Measurements from ENCODE around the gene PDSS2.
A peak's percentile ranks its signal among the peaks of the same experiment; 100 is the strongest.
"Not testable (repeated sequence)": the region's sequence is repeated elsewhere in the genome, so short reads cannot be mapped to it uniquely, and the experiment has no call there.

The PDSS2 gene

GRCh38 chr6:107413966-107414645, 45.3 kb downstream of the PDSS2 start:
- no peak for DNase-seq

DNA sequence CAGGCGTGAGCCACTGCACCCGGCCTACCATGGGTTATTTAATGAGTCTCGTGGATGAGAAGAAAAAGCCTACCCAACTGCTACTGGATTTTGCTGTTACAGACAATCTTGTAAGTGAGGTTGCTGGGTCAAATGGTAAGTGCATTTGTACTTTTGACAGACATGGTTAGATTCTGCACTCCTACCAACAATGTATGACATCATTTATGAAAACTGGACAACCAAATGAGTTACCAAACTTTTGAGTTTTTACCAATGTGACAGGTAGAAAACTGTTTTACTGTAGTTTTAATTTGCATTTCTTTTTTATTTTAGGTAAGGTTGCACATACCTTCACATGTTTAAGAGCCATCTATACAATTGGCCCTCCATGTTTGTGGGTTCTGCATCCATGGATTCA, 48.2 kb downstream of the PDSS2 start:
- no peak for DNase-seq

DNA sequence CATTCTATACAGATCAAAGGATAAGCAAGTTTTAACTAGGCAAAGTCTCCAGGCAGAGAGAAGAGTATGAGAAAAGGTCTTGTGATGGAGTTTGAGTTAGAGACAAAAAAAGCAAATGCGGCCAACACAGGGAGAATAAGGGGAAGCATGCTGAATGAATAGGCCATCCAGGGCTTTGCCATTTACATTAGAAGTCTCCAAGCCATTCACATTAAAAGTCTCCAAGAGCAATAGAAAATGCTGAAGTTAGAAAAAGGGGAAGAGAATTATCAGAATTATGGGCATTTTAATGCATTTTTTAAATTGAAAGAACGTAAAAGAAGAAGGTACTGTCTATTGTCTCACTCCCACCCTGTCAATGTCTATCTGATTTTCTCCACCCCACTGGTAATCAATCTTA, 49.4 kb downstream of the PDSS2 start:
- no peak for DNase-seq

- no peak for DNase-seq
These were observed 50.6 kb downstream of the PDSS2 start for GRCh38 chr6:107408714-107409113.

DNA sequence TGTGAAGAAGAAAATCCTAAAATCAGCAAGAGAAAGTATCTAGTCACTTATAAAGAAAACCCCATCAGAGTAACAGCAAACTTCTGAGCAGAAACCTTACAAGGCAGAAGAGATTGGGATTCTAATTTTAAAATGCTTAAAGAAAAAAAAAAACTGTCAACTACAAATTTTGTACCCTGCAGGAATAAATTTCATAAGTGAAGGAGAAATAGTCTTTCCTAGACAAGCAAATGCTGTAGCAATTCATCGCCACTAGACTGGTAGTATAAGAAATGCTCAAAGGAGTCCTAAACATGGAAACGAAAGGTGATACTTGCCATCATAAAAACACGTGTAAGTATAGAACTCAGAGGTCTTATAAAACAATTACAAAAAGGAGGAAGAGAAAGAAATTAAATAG, 54.4 kb downstream of the PDSS2 start:
- DNase-seq: no peak

DNA sequence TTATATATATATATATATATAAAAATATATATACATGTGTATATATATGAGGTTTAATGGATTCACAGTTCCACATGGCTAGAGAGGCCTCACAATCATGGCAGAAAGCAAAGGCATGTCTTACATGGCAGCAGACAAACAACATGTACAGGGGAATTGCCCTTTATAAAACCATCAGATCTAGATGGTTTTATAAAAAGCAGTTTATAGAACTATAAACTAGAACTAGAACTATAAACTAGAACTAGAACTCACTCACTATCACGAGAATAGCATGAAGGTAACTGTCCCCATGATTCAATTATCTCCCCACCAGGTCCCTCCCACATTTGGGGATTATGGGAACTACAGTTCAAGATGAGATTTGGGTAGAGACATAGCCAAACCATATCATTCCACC, 56.8 kb downstream of the PDSS2 start:
- DNase-seq: no peak

- DNase-seq: no peak
These were observed 57.8 kb downstream of the PDSS2 start for GRCh38 chr6:107401573-107401972.

GRCh38 chr6:107400616-107401147, 58.7 kb downstream of the PDSS2 start:
- DNase-seq: peak; percentile 50

GRCh38 chr6:107399935-107400334, 59.4 kb downstream of the PDSS2 start:
- DNase-seq: no peak

GRCh38 chr6:107398001-107398400, 61.4 kb downstream of the PDSS2 start:
- DNase-seq: no peak

GRCh38 chr6:107396211-107396610, 63.2 kb downstream of the PDSS2 start:
- no peak for DNase-seq

- no peak for DNase-seq
These were observed 67.3 kb downstream of the PDSS2 start for GRCh38 chr6:107392069-107392468.

DNA sequence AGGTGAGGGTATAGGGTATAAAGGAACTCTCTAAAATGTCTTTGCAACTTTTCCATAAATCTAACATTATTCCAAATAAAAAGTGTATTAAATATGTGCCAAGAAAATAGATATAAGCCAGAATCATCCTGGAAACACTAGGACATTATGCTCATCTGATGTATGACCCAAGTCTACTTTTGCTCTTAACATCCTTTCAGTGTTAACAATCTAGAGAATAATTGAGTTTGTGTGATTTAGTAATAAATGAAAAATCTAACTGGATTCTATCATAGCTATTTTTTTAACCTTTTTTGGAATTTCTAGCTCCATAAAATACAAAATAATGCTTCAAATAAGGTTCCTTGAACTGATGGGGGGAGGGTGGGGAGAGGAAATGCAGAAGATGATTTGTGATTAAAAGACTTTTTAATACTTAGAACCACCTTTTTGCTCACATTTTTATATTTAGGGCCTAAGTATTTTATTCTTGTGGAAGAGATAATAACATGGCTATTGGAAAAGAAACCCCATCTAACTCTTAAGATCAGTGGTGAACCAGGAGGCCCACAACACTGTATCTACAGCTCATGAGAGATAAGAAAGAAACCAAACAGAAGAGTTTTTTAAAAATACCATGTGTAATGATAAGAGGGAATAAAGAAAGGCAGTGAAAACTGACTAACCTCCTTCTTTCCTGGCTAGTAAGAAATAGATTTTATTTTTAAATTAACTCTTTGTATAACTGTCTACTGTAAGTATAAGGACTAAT, 68.5 kb downstream of the PDSS2 start:
- no peak for DNase-seq

DNA sequence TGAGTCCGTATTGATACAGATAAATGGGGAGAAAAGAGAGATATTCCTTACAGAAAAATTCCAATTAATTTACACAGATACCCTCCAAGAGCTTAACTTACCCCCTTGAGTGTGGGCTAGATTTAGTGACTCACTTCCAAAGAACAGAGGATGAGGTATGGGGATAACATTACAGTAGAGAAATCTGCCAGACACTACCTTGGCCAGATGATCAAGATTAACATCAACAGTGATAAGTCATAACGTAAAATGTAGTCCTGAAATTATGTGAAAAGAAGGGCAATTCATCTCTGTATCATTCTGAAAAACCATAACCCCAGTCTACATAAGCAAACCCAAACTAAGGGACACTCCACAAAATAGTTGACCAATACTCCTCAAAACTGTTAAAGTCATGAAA, 69.3 kb downstream of the PDSS2 start:
- no peak for DNase-seq

GRCh38 chr6:107386904-107387303, 72.5 kb downstream of the PDSS2 start:
- no peak for DNase-seq

DNA sequence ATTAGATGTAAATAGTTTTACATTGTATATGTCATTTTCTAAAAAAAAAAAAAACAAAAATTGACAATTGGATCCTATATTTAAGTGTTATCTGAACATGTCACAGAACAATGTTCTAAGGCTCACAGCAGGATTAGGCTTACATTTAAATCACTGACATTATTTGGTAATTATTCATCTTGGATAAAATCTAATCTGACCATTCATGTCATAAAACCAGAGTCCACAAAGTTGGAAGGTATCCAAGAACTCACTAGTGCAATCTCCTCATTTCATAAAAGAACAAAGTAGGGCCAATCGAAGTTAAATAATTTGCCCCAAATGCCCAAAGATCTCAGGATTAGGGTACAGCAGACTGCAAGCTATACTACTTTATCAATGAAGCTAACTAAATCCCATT, 73.0 kb downstream of the PDSS2 start:
- DNase-seq: no peak

- no peak for DNase-seq
These were observed 75.7 kb downstream of the PDSS2 start for GRCh38 chr6:107383705-107384104.

- no peak for DNase-seq
These were observed 85.1 kb downstream of the PDSS2 start for GRCh38 chr6:107374264-107374663.

- peak; percentile 9 for DNase-seq
These were observed 89.9 kb downstream of the PDSS2 start for GRCh38 chr6:107369493-107369892.

DNA sequence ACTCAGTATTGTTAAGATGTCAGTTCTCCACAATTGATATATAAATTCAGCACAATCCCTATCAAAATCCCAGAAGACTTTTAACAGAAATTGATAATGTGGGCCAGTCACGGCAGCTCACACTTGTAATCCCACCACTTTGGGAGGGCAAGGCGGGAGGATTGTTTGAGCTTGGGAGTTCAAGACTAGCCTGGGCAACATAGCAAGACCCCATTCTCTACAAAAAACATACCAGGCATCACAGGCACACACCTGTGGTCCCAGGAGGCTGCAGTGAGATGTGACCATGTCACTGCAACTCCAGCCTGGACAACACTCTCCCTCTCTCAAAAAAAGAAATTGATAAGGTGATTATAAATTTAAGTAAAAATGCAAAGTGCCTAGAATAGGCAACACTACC, 90.9 kb downstream of the PDSS2 start:
- DNase-seq: no peak

- DNase-seq: not testable (repeated sequence)
These were observed 95.2 kb downstream of the PDSS2 start for GRCh38 chr6:107364173-107364572.

DNA sequence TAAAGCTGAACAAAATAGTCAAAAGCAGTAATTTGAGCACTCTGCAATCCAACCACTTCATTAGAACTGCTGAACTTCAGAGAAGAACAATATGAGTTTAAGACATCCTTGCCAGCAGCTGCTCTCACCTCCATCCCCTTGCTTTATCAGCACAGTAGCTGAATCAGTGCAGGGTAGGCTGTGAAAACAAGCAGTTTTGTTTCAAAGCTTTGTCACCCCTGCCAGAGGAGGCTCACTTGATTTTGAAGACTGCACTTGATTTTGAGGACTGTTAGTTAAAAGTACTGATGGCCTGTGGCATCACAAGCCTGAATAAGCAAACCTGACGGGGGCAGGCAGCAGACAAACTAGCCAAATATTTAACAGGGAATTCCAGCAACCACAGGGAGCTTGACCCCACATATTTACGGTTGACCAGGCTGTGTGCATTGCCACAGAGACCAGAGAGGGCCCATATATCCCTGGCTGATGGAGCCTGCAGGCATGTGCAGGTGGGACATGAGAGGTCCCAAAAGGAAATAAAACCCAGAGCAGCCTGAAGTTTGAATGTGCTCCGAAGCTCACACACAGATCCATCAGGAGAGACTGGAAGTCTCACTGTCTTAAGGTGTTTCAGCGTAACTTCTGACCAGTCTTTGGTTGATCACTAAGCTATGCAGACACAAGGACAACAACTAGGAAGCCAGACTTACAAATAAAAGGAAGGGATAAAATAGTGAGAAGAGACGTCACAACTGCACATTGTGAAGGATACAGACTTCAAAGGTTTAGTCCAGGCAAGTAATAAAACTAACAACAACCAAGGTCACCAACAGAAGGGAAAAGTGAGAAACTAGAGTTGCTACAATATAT, 97.4 kb downstream of the PDSS2 start:
- DNase-seq: no peak

GRCh38 chr6:107360476-107360875, 98.9 kb downstream of the PDSS2 start:
- no peak for DNase-seq

GRCh38 chr6:107357842-107358241, 101.5 kb downstream of the PDSS2 start:
- no peak for DNase-seq

Measured in NCI-H146 (cell line).